Activated CD4-positive, alpha-beta T cell treated with anti-CD3 and anti-CD28 coated beads, Interleukin-2, amount 10 ng/mL, durations not matched to agents 7 days and 5 days (primary cell): ENCODE results near the gene DEDD. TPM values are rescaled to one million over a fixed set of nuclear protein-coding genes. Genes with fewer than 3 reads are reported as not detected.

ENCODE experiments used
- CTCF ChIA-PET: fragments of 350-600 bp; sonication (Branson Sonifier 250); formaldehyde crosslinking; loops from one replicate; lab custom pipeline; 2021; ENCODE audit warnings: antibody characterized with exemption; lab: Charles Lee
- POLR2A ChIA-PET: fragments of 350-600 bp; sonication (Branson Sonifier 250); formaldehyde crosslinking; loops from one replicate; lab custom pipeline; 2021; ENCODE audit warnings: antibody characterized with exemption; lab: Charles Lee
- DNase-seq: peaks from one replicate; pipeline ENCODE4 v3.0.0-alpha.2; 2020
- H3K27ac Mint-ChIP-seq: one replicate; pipeline ENCODE4 v1.8.0; 2021; ENCODE audit warnings: mild to moderate bottlenecking, moderate library complexity, mixed read lengths
- H3K27me3 Mint-ChIP-seq: one replicate; pipeline ENCODE4 v1.8.0; 2021; ENCODE audit warnings: mixed read lengths
- H3K36me3 Mint-ChIP-seq: one replicate; pipeline ENCODE4 v1.8.0; 2021; ENCODE audit warnings: low read depth, mixed read lengths
- H3K4me1 Mint-ChIP-seq: one replicate; pipeline ENCODE4 v1.8.0; 2021; ENCODE audit warnings: mixed read lengths
- H3K4me3 Mint-ChIP-seq: one replicate; pipeline ENCODE4 v1.8.0; 2021; ENCODE audit warnings: mild to moderate bottlenecking, moderate library complexity, mixed read lengths
- H3K9me3 Mint-ChIP-seq: one replicate; pipeline ENCODE4 v1.8.0; 2021; ENCODE audit warnings: mixed read lengths
- total RNA-seq, 2 experiments: library from RNA; stranded (reverse); gene quantifications; one replicate each; pipeline ENCODE4 v1.2.3, GENCODE V29; 2021

Gene DEDD
- 10 to 100 TPM; 39.8 to 43.1 TPM for total RNA-seq

GRCh38 chr1:161132410-161133219, at the start of gene DEDD:
TSS of gene DEDD (minus strand) at chr1:161132667. CDS start at chr1:161124462, 8,205 bp downstream.
- POLR2A ChIA-PET, result interaction anchor here (0.6 kb wide), 1 partner anchor 17 kb away, joined by 3 read pairs; no protein-coding TSS in a partner anchor
- H3K27me3 Mint-ChIP-seq, result no peaks in the 10 kb centered on the region
- H3K4me1 Mint-ChIP-seq, result peaks cover 49% of the 10 kb centered on the region
- H3K27ac Mint-ChIP-seq, result no peak within 1 kb of the TSS
- CTCF ChIA-PET, result interaction anchor here (0.6 to 1.7 kb wide), 12 partner anchors 11 to 93 kb away, joined by 3 to 7 read pairs (median 5); partner anchors contain the start of genes NIT1, PFDN2, PPOX and TOMM40L
- no peak within 1 kb of the TSS for H3K4me3 Mint-ChIP-seq
- H3K9me3 Mint-ChIP-seq, result no peaks in the 10 kb centered on the region
- H3K36me3 Mint-ChIP-seq, result peaks cover 32% of the 10 kb centered on the region
- peak; percentile 93 for DNase-seq

- H3K36me3 Mint-ChIP-seq, result peaks cover 10% of the 10 kb centered on the region
- peak; percentile 76 for DNase-seq
- no peaks in the 10 kb centered on the region for H3K27me3 Mint-ChIP-seq
- H3K4me3 Mint-ChIP-seq, result peak overlapping the region; percentile 32
- ChIA-PET POLR2A (interaction anchor here (0.5 to 1.5 kb wide), 3 partner anchors 16 to 204 kb away, joined by 4 to 6 read pairs (median 5); partner anchors contain the start of genes PPOX and TOMM40L), CTCF (interaction anchor here (0.8 to 4.0 kb wide), 13 partner anchors 10 to 258 kb away, joined by 3 to 30 read pairs (median 5); partner anchors contain the start of genes NDUFS2, PPOX and TOMM40L)
- peaks cover 83% of the 10 kb centered on the region for H3K4me1 Mint-ChIP-seq
- peak overlapping the region; percentile 96 for H3K27ac Mint-ChIP-seq
- H3K9me3 Mint-ChIP-seq, result no peaks in the 10 kb centered on the region
Measured at GRCh38 chr1:161182214-161182613, 49.7 kb upstream of the DEDD start.

GRCh38 chr1:161180639-161181038, 48.2 kb upstream of the DEDD start:
- no peaks in the 10 kb centered on the region for H3K27me3 Mint-ChIP-seq
- ChIA-PET CTCF (interaction anchor here (1.8 to 4.0 kb wide), 4 partner anchors 10 to 45 kb away, joined by 4 to 30 read pairs (median 12); partner anchors contain the start of genes PPOX and TOMM40L), POLR2A (no interaction called here)
- H3K9me3 Mint-ChIP-seq, result no peaks in the 10 kb centered on the region
- peak overlapping the region; percentile 83 for H3K27ac Mint-ChIP-seq
- H3K4me3 Mint-ChIP-seq, result no peak overlapping the region
- peak; percentile 29 for DNase-seq
- H3K36me3 Mint-ChIP-seq, result peaks cover 17% of the 10 kb centered on the region
- H3K4me1 Mint-ChIP-seq, result peaks cover 82% of the 10 kb centered on the region

GRCh38 chr1:161179698-161180097, 47.2 kb upstream of the DEDD start:
- Mint-ChIP-seq H3K4me3 (no peak overlapping the region), H3K4me1 (peaks cover 84% of the 10 kb centered on the region), H3K27ac (peak overlapping the region; percentile 60), H3K27me3 (no peaks in the 10 kb centered on the region), H3K36me3 (peaks cover 26% of the 10 kb centered on the region), H3K9me3 (no peaks in the 10 kb centered on the region)
- ChIA-PET CTCF (interaction anchor here (1.3 to 4.0 kb wide), 4 partner anchors 9 to 46 kb away, joined by 3 to 30 read pairs (median 5); partner anchors contain the start of genes PPOX and TOMM40L), POLR2A (no interaction called here)
- no peak for DNase-seq

- Mint-ChIP-seq H3K4me1 (peaks cover 79% of the 10 kb centered on the region), H3K27ac (peak overlapping the region; percentile 99), H3K36me3 (peaks cover 38% of the 10 kb centered on the region), H3K27me3 (no peaks in the 10 kb centered on the region), H3K9me3 (no peaks in the 10 kb centered on the region), H3K4me3 (peak overlapping the region; percentile 96)
- ChIA-PET CTCF (interaction anchor here (1.9 to 2.1 kb wide), 3 partner anchors 10 to 204 kb away, joined by 4 to 6 read pairs (median 5); partner anchors contain the start of gene UFC1), POLR2A (no interaction called here)
- DNase-seq, result no peak
Measured at GRCh38 chr1:161177936-161178244, 45.4 kb upstream of the DEDD start.

GRCh38 chr1:161177112-161177935, 44.9 kb upstream of the DEDD start, which contains the start of gene B4GALT3:
TSS of gene B4GALT3 (minus strand) at chr1:161177507. CDS start at chr1:161176060, 1,447 bp downstream.
- ChIA-PET POLR2A (no interaction called here), CTCF (interaction anchor here (1.4 to 3.2 kb wide), 7 partner anchors 9 to 205 kb away, joined by 3 to 23 read pairs (median 5); partner anchors contain the start of genes PPOX and UFC1)
- Mint-ChIP-seq H3K4me3 (peak within 1 kb of the TSS; percentile 96), H3K27me3 (no peaks in the 10 kb centered on the region), H3K27ac (peak within 1 kb of the TSS; percentile 99), H3K36me3 (peaks cover 43% of the 10 kb centered on the region), H3K9me3 (no peaks in the 10 kb centered on the region), H3K4me1 (peaks cover 74% of the 10 kb centered on the region)
- DNase-seq, result peak; percentile 92

- H3K9me3 Mint-ChIP-seq, result no peaks in the 10 kb centered on the region
- H3K4me3 Mint-ChIP-seq, result peak overlapping the region; percentile 96
- no peaks in the 10 kb centered on the region for H3K27me3 Mint-ChIP-seq
- ChIA-PET POLR2A (no interaction called here), CTCF (interaction anchor here (1.4 to 3.2 kb wide), 8 partner anchors 8 to 205 kb away, joined by 3 to 23 read pairs (median 4); partner anchors contain the start of genes PPOX and UFC1)
- no peak for DNase-seq
- H3K36me3 Mint-ChIP-seq, result peaks cover 41% of the 10 kb centered on the region
- H3K27ac Mint-ChIP-seq, result peak overlapping the region; percentile 99
- H3K4me1 Mint-ChIP-seq, result peaks cover 66% of the 10 kb centered on the region
Measured at GRCh38 chr1:161176468-161177111, 44.1 kb upstream of the DEDD start.

GRCh38 chr1:161175771-161176453, 43.4 kb upstream of the DEDD start:
- DNase-seq, result no peak
- H3K27ac Mint-ChIP-seq, result peak overlapping the region; percentile 99
- CTCF ChIA-PET, result interaction anchor here (1.4 to 3.2 kb wide), 7 partner anchors 8 to 206 kb away, joined by 3 to 23 read pairs (median 5); partner anchors contain the start of genes PPOX and UFC1
- POLR2A ChIA-PET, result no interaction called here
- no peaks in the 10 kb centered on the region for H3K27me3 Mint-ChIP-seq
- H3K4me1 Mint-ChIP-seq, result peaks cover 62% of the 10 kb centered on the region
- peak overlapping the region; percentile 96 for H3K4me3 Mint-ChIP-seq
- peaks cover 48% of the 10 kb centered on the region for H3K36me3 Mint-ChIP-seq
- no peaks in the 10 kb centered on the region for H3K9me3 Mint-ChIP-seq

- no peak overlapping the region for H3K27ac Mint-ChIP-seq
- peaks cover 53% of the 10 kb centered on the region for H3K4me1 Mint-ChIP-seq
- DNase-seq, result no peak
- peak overlapping the region; percentile 6 for H3K4me3 Mint-ChIP-seq
- peaks cover 51% of the 10 kb centered on the region for H3K36me3 Mint-ChIP-seq
- H3K9me3 Mint-ChIP-seq, result no peaks in the 10 kb centered on the region
- ChIA-PET CTCF (interaction anchor here (3.2 kb wide), 1 partner anchor 9 kb away, joined by 23 read pairs; the partner anchor contains the start of gene PPOX), POLR2A (no interaction called here)
- no peaks in the 10 kb centered on the region for H3K27me3 Mint-ChIP-seq
Measured at GRCh38 chr1:161174911-161175310, 42.4 kb upstream of the DEDD start.

- Mint-ChIP-seq H3K27ac (no peak overlapping the region), H3K27me3 (no peaks in the 10 kb centered on the region), H3K4me3 (no peak overlapping the region), H3K4me1 (peaks cover 47% of the 10 kb centered on the region), H3K9me3 (no peaks in the 10 kb centered on the region), H3K36me3 (peaks cover 50% of the 10 kb centered on the region)
- POLR2A ChIA-PET, result no interaction called here
- CTCF ChIA-PET, result no interaction called here
- DNase-seq, result no peak
Measured at GRCh38 chr1:161173711-161174110, 41.2 kb upstream of the DEDD start.

- CTCF ChIA-PET, result no interaction called here
- POLR2A ChIA-PET, result no interaction called here
- Mint-ChIP-seq H3K9me3 (no peaks in the 10 kb centered on the region), H3K4me3 (no peak overlapping the region), H3K27me3 (no peaks in the 10 kb centered on the region), H3K36me3 (peaks cover 50% of the 10 kb centered on the region), H3K27ac (no peak overlapping the region), H3K4me1 (peaks cover 47% of the 10 kb centered on the region)
- no peak for DNase-seq
Measured at GRCh38 chr1:161172776-161173376, 40.4 kb upstream of the DEDD start.
